Astrocyte (in vitro differentiated cells and primary cell): ENCODE data around the gene CERCAM.

Experiments
- EZH2 ChIP-seq: IDR thresholded peaks from 2 replicates; pipeline ENCODE4 v1.6.1; 2012; ENCODE audit warnings: mild to moderate bottlenecking, low read length, inconsistent platforms; ENCODE audit not compliant: insufficient read depth
- TF ChIP-seq, protein P1 (sequence below): IDR thresholded peaks from 2 replicates; pipeline ENCODE4 v1.5.1; 2011; ENCODE audit warnings: low read depth, mild to moderate bottlenecking, inconsistent platforms, low read length, moderate library complexity; ENCODE audit not compliant: insufficient read depth

DNA sequence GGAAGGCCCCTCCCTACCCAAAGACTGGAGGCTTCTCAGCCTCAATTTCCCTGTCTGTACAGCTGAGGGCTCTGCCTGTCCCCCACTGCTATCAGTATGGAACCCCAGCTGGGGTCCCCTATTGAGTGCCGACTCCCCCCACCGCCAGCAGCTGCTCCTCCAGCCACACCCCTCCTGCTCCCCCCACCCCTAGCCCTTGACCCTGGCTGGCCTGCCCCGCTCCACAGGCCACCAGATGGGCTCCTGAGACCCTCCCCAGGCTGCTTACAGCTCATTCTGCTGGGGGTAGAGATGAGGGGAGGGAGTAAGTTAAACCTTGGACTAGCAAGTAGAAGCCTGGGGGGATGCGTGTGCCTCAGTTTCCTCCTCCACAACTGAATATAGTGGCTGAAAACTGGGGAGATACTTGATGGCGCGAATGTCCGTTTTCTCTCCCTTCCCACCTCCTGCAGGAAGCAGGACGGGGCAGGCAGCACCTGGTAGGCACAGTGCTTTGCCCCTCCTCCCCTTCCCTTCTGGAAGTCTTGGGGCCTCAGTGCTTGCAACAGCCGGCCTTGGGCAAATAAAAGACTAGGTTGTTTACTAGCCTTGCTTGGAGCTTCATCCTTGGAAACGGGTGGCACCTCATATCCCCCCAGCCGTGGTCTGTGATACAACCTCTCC is 30.4 kb upstream of the CERCAM start:
- TF ChIP-seq, protein P1, sequence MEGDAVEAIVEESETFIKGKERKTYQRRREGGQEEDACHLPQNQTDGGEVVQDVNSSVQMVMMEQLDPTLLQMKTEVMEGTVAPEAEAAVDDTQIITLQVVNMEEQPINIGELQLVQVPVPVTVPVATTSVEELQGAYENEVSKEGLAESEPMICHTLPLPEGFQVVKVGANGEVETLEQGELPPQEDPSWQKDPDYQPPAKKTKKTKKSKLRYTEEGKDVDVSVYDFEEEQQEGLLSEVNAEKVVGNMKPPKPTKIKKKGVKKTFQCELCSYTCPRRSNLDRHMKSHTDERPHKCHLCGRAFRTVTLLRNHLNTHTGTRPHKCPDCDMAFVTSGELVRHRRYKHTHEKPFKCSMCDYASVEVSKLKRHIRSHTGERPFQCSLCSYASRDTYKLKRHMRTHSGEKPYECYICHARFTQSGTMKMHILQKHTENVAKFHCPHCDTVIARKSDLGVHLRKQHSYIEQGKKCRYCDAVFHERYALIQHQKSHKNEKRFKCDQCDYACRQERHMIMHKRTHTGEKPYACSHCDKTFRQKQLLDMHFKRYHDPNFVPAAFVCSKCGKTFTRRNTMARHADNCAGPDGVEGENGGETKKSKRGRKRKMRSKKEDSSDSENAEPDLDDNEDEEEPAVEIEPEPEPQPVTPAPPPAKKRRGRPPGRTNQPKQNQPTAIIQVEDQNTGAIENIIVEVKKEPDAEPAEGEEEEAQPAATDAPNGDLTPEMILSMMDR = no peak
- no peak for TF ChIP-seq EZH2
